Measurements from ENCODE around the gene IFI44L.
A peak's percentile ranks its signal among the peaks of the same experiment; 100 is the strongest.

The IFI44L gene

GRCh38 chr1:78619803-78620579 lies at the start of gene IFI44L:
IFI44L (plus strand) TSS chr1:78620448; CDS start chr1:78627916, 7,468 bp downstream.
- no peak for DNase-seq

GRCh38 chr1:78570539-78570938 lies 49.7 kb upstream of the IFI44L start:
- DNase-seq, result no peak

GRCh38 chr1:78577257-78578100 lies 42.8 kb upstream of the IFI44L start:
- no peak for DNase-seq

GRCh38 chr1:78586572-78586971 lies 33.7 kb upstream of the IFI44L start:
- DNase-seq, result no peak

- DNase-seq, result no peak
These were observed 33.0 kb upstream of the IFI44L start for GRCh38 chr1:78587211-78587610.

GRCh38 chr1:78591971-78592370 lies 28.3 kb upstream of the IFI44L start:
- DNase-seq, result no peak

DNA sequence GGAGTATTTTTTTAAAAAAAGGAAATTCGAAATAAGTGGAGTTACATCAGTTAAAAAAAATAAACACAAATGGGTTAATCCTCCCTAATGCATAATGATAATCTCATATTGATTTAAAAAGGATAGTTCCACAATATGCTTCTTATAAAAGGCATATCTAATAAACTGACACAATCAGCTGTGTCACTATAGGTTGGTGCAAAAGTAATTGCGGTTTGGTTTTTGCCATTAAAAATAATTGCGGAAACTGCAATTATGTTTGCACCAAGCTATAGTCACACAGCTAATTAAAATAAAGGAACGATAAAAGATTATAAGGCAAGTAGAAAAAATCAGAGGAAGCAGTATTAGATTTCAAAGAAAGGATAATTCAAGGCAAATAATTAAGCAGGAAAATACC lies 21.0 kb upstream of the IFI44L start:
- no peak for DNase-seq

DNA sequence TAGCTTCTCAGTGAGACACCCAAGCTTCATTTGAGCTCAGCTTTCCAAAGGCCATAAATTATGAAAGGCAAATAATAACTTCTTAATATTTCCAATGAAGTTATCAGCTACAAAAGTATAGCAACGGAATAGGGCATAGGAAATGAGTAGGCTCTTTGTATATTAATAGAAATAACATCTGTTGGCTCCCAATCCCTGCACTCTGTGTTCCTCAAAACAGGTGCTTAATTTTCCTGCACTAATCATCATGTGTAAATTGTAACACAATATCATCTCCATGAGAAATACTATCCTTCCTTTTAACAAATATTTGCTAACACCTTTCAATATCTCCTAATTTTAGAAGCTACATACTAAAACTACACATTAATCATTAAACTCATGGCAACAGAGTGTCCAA lies 19.2 kb upstream of the IFI44L start:
- no peak for DNase-seq

- DNase-seq, result no peak
These were observed 17.0 kb upstream of the IFI44L start for GRCh38 chr1:78603206-78603605.

DNA sequence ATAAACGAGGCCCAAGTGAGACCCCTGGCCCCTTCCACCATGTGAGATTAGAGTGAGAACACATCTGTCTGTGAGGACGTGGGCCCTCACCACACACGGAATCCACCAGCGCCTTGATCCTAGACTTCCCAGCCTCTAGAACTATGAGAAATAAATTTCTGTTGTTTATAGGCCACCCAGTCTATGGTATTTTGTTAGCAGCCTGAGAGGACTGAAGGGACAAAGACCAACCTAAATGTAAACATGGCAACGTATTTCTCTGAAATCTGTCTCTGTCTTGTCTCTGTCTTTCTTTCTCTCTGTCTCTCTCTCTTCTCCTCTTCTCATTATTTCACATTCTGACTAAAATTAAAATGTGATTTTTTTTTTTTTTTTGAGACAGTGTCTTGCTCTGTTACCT lies 15.6 kb upstream of the IFI44L start:
- DNase-seq, result no peak

DNA sequence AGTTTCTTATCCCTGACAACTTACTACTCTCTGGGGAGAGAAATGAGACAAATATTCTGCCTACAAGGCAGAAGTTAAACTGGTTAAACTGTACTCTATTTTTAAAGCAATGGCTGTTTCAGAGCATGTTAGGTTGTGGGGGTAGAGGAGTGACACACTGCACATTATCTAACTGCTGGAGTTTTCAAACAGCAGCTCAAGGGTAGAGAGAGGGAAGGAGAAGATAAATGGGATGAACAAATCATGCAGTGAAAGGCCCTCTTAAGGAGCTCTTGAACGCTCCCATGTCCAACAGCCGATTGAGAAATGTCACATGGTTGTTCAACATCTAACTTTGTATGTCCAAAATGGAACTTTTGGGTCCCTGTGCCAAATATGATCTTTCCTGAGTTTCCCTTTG lies 14.0 kb upstream of the IFI44L start:
- DNase-seq, result no peak

DNA sequence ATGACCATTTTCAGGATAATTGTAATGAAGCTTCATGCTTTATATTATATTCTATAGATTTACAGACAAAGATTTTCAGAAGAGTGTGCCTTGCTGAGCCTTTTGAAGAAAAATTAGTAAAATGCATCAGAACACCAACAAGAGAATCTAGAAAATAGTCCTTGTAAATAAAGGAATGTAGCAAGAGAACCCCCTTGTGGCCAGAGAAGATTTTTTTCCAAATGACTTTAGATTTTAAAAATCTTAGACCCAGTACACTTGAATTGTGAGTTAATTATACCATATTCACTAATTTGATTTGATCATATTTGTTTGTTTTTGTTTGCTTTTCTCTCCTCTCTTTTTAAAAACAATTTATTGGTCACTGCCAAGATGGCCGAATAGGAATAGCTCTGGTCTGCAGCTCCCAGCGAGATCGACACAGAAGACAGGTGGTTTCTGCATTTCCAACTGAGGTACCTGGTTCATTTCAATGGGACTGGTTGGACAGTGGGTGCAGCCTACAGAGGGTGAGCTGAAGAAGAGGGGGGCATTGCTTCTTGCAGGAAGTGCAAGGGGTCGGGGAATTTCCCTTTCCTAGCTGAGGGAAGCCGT lies 12.8 kb upstream of the IFI44L start:
- no peak for DNase-seq

DNA sequence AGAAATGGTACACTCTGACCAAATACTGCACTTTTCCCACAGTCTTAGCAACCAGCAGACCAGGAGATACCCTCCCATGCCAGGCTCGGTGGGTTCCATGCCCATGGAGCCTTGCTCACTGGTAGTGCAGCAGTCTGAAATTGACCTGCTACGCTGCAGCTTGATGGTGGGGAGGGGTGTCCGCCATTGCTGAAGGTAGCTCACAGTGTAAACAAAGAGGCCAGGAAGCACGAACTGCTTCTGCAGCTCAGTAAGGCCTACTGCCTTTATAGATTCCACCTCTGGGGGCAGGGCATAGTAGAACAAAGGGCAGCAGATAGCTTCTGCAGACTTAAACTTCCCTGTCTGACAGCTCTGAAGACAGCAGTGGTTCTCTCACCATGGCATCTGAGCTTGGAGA lies 12.3 kb upstream of the IFI44L start:
- no peak for DNase-seq

DNA sequence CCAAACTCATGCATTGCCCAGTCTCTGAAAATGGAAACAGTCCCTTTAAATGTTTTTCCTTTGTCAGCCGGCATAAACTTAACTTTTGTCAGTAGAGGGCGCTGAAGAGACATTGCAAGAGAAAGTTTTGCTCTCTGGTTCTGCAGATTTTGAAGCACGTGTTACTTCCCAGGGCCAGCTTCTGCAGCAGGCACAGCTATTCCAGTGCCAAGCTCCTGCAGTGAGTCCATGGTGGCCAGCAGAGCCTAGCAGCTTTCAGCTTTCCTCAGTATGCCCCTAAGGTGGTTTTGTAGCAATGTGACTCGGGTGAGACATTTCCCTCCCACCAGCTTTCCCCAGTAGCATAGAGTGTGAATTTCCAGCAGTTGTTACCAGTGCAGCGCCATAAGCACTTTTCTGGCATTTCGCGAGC lies 2.6 kb upstream of the IFI44L start:
- peak; percentile 27 for DNase-seq

- DNase-seq, result no peak
These were observed 1.2 kb upstream of the IFI44L start for GRCh38 chr1:78619032-78619431.

- no peak for DNase-seq
These were observed 824 bp upstream of the IFI44L start for GRCh38 chr1:78619446-78619802.

- no peak for DNase-seq
These were observed 418 bp downstream of the IFI44L start for GRCh38 chr1:78620666-78621065.

- DNase-seq, result no peak
These were observed 2.3 kb downstream of the IFI44L start for GRCh38 chr1:78622548-78622947.

DNA sequence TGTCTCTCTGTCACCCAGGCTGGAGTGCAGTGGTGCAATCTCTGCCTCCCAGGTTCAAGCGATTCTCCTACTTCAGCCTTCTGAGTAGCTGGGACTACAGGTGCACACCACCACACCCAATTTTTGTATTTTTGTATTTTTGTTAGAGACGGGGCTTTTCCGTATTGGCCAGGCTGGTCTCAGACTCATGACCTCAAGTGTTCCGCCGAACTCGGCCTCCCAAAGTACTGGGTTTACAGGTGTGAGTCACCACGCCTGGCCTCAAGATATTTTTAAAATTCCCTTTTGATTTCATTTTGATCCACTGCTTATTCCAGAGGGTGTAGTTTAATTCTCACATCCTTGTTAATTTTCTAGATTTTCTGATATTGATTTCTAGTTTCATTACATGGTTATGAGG lies 3.8 kb downstream of the IFI44L start:
- DNase-seq, result no peak

DNA sequence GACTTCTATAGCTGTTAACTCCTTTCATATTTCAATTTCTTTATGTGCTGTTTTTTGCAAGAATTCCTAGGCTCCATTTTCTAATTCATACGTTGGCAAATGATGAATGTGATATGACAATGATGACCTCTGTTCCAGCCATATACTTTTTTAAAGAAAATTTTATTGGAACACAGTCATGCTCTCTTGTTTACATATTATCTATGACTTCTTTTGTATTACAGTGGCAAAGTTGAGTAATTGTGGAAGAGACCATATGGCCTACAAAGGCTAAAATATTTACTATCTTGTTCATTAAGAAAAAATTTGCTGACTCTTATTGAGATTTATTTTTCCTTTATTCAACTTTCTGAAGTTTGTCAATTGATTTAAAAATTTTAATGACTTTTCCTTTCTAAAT lies 7.1 kb downstream of the IFI44L start:
- DNase-seq, result no peak

DNA sequence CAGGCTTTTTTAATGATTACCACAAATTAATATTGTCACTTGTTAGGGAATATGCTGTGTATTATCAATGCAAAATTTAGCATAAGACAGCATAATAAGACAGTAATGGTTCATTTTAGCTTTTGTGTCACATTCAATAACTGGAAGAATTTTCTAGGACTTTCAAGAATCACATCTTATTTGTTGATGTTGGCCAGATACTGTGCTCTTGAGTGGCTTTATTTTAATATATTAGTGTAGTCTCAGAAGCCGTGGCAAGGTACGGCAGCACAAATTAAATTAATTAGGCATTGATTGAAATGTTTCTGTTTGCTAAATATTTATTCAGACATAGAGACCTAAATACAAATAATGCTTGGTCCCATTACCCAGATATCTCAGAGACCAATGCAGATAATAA lies 10.4 kb downstream of the IFI44L start:
- no peak for DNase-seq

DNA sequence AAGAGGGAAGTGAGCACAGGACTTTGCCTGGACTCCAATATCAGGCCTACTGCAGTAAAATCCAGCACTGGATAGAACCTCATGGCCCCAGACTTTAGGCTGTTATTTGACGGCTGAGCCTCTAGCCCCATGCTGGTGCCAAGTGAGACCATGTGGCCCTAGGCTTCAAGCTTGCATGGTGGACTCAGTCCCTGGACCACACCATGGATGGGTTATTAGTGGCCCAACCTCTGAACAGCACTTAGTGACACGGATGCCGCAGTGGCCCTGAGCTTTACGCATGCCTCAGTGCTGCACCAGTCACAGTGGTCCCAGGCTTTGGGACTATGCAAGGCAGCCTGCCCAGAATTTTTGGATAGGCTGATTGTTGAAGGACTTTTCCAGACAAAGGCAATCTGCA lies 13.0 kb downstream of the IFI44L start:
- no peak for DNase-seq

- DNase-seq, result no peak
These were observed 20.2 kb downstream of the IFI44L start for GRCh38 chr1:78640462-78640861.

DNA sequence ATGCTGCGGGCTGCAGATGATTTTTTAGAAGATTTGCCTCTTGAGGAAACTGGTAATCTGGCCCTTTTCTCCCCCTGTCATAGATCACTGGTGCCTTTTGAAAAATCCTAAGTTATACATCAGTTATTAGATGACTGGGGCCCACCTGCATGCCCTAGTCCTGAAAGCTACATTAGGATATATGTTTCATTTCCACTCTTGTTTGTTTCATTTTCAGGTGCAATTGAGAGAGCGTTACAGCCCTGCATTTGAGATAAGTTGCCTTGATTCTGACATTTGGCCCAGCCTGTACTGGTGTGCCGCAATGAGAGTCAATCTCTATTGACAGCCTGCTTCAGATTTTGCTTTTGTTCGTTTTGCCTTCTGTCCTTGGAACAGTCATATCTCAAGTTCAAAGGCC lies 21.3 kb downstream of the IFI44L start:
- no peak for DNase-seq
